ENCODE results near the gene ADRB1.

ADRB1 gene

GRCh38 chr10:114043532-114044246 lies at the start of gene ADRB1:
TSS of gene ADRB1 (plus strand) at chr10:114043866. CDS start at chr10:114044133, 267 bp downstream.
- Mint-ChIP-seq H3K36me3 (peaks cover 8 to 14% of the 10 kb centered on the region in 2 donors), H3K4me1 (peaks cover 14 to 42% of the 10 kb centered on the region in 2 donors), H3K27me3 (peaks cover 37 to 55% of the 10 kb centered on the region in 2 donors), H3K9me3 (peaks cover 0 to 2% of the 10 kb centered on the region in 2 donors), H3K4me3 (peak within 1 kb of the TSS; percentile 86 to 92), H3K27ac (peak within 1 kb of the TSS; percentile 70)
- ATAC-seq (replicated peaks) (peak; percentile 73 to 84), DNase-seq (peak; percentile 33)

- ATAC-seq (replicated peaks) (no peak), DNase-seq (no peak)
- Mint-ChIP-seq H3K4me3 (no peak overlapping the region), H3K9me3 (no peaks in the 10 kb centered on the region), H3K36me3 (no peaks in the 10 kb centered on the region), H3K27me3 (peaks cover 9 to 21% of the 10 kb centered on the region in 2 donors), H3K4me1 (peaks cover 19 to 36% of the 10 kb centered on the region in 2 donors), H3K27ac (no peak overlapping the region)
These were observed 48.5 kb upstream of the ADRB1 start for GRCh38 chr10:113995201-113995600.

GRCh38 chr10:113997428-113997827 lies 46.2 kb upstream of the ADRB1 start:
- Mint-ChIP-seq H3K4me1 (peaks cover 15 to 28% of the 10 kb centered on the region in 2 donors), H3K27me3 (peaks cover 2 to 13% of the 10 kb centered on the region in 2 donors)

GRCh38 chr10:113999531-113999930 lies 44.1 kb upstream of the ADRB1 start:
- Mint-ChIP-seq H3K36me3 (no peaks in the 10 kb centered on the region), H3K9me3 (no peaks in the 10 kb centered on the region), H3K4me1 (peaks cover 11 to 15% of the 10 kb centered on the region in 2 donors), H3K27ac (no peak overlapping the region), H3K4me3 (no peak overlapping the region), H3K27me3 (peaks cover 0 to 19% of the 10 kb centered on the region in 2 donors)
- no peak for DNase-seq
- no peak for ATAC-seq (replicated peaks)

More at GRCh38 chr10:113997428-113997827, 46.2 kb upstream of the ADRB1 start:
- DNase-seq (no peak), ATAC-seq (replicated peaks) (no peak)
- Mint-ChIP-seq H3K9me3 (no peaks in the 10 kb centered on the region), H3K27ac (no peak overlapping the region), H3K4me3 (no peak overlapping the region), H3K36me3 (no peaks in the 10 kb centered on the region)

GRCh38 chr10:114000457-114001010 lies 43.1 kb upstream of the ADRB1 start:
- no peak for ATAC-seq (replicated peaks)
- Mint-ChIP-seq H3K27me3 (peaks cover 0 to 23% of the 10 kb centered on the region in 2 donors), H3K9me3 (no peaks in the 10 kb centered on the region), H3K4me3 (no peak overlapping the region), H3K27ac (no peak overlapping the region), H3K4me1 (peaks cover 11 to 15% of the 10 kb centered on the region in 2 donors), H3K36me3 (no peaks in the 10 kb centered on the region)
- DNase-seq, result no peak

- peak in 1 of 2 donors; percentile 31 for ATAC-seq (replicated peaks)
- DNase-seq, result no peak
- Mint-ChIP-seq H3K9me3 (no peaks in the 10 kb centered on the region), H3K27ac (no peak overlapping the region), H3K27me3 (peaks cover 0 to 10% of the 10 kb centered on the region in 2 donors), H3K36me3 (no peaks in the 10 kb centered on the region), H3K4me3 (no peak overlapping the region), H3K4me1 (peaks cover 11 to 15% of the 10 kb centered on the region in 2 donors)
These were observed 41.2 kb upstream of the ADRB1 start for GRCh38 chr10:114002422-114002821.

GRCh38 chr10:114003161-114003941 lies 40.3 kb upstream of the ADRB1 start:
- DNase-seq, result no peak
- Mint-ChIP-seq H3K4me3 (no peak overlapping the region), H3K27ac (no peak overlapping the region), H3K4me1 (peaks cover 11 to 15% of the 10 kb centered on the region in 2 donors), H3K27me3 (peaks cover 0 to 10% of the 10 kb centered on the region in 2 donors), H3K36me3 (no peaks in the 10 kb centered on the region), H3K9me3 (no peaks in the 10 kb centered on the region)
- no peak for ATAC-seq (replicated peaks)

GRCh38 chr10:114009281-114009996 lies 34.2 kb upstream of the ADRB1 start:
- Mint-ChIP-seq H3K27me3 (peaks cover 0 to 4% of the 10 kb centered on the region in 2 donors), H3K9me3 (no peaks in the 10 kb centered on the region), H3K36me3 (no peaks in the 10 kb centered on the region), H3K27ac (no peak overlapping the region), H3K4me3 (no peak overlapping the region), H3K4me1 (no peaks in the 10 kb centered on the region)
- ATAC-seq (replicated peaks) (no peak), DNase-seq (no peak)

- Mint-ChIP-seq H3K27ac (no peak overlapping the region), H3K4me3 (no peak overlapping the region), H3K9me3 (no peaks in the 10 kb centered on the region), H3K4me1 (no peaks in the 10 kb centered on the region), H3K36me3 (no peaks in the 10 kb centered on the region), H3K27me3 (no peaks in the 10 kb centered on the region)
- DNase-seq (no peak), ATAC-seq (replicated peaks) (no peak)
These were observed 33.4 kb upstream of the ADRB1 start for GRCh38 chr10:114010316-114010715.

- peaks cover 0 to 5% of the 10 kb centered on the region in 2 donors for H3K27me3 Mint-ChIP-seq
- DNase-seq, result no peak
- no peak for ATAC-seq (replicated peaks)
- peaks cover 0 to 2% of the 10 kb centered on the region in 2 donors for H3K9me3 Mint-ChIP-seq
- no peak overlapping the region for H3K4me3 Mint-ChIP-seq
- H3K27ac Mint-ChIP-seq, result peak overlapping the region; percentile 65
- H3K4me1 Mint-ChIP-seq, result peaks cover under 1 to 2% of the 10 kb centered on the region in 2 donors
- H3K36me3 Mint-ChIP-seq, result no peaks in the 10 kb centered on the region
These were observed 31.0 kb upstream of the ADRB1 start for GRCh38 chr10:114012650-114013049.

- peaks cover 8 to 12% of the 10 kb centered on the region in 2 donors for H3K4me1 Mint-ChIP-seq
- H3K9me3 Mint-ChIP-seq, result peaks cover 0 to 2% of the 10 kb centered on the region in 2 donors
- no peak overlapping the region for H3K27ac Mint-ChIP-seq
- no peak for DNase-seq
- ATAC-seq (replicated peaks), result no peak
- H3K4me3 Mint-ChIP-seq, result no peak overlapping the region
- H3K36me3 Mint-ChIP-seq, result no peaks in the 10 kb centered on the region
- H3K27me3 Mint-ChIP-seq, result peaks cover 0 to 5% of the 10 kb centered on the region in 2 donors
These were observed 28.0 kb upstream of the ADRB1 start for GRCh38 chr10:114015708-114016107.

GRCh38 chr10:114017271-114017670 lies 26.4 kb upstream of the ADRB1 start:
- no peaks in the 10 kb centered on the region for H3K36me3 Mint-ChIP-seq
- H3K27ac Mint-ChIP-seq, result no peak overlapping the region
- no peak overlapping the region for H3K4me3 Mint-ChIP-seq
- no peak for ATAC-seq (replicated peaks)
- no peak for DNase-seq
- H3K27me3 Mint-ChIP-seq, result peaks cover 0 to 5% of the 10 kb centered on the region in 2 donors
- H3K9me3 Mint-ChIP-seq, result peaks cover 0 to 2% of the 10 kb centered on the region in 2 donors
- H3K4me1 Mint-ChIP-seq, result peaks cover 9 to 15% of the 10 kb centered on the region in 2 donors

GRCh38 chr10:114017873-114018272 lies 25.8 kb upstream of the ADRB1 start:
- peaks cover 0 to 5% of the 10 kb centered on the region in 2 donors for H3K27me3 Mint-ChIP-seq

GRCh38 chr10:114019226-114019625 lies 24.4 kb upstream of the ADRB1 start:
- no peaks in the 10 kb centered on the region for H3K36me3 Mint-ChIP-seq
- H3K4me3 Mint-ChIP-seq, result no peak overlapping the region
- peaks cover 15 to 21% of the 10 kb centered on the region in 2 donors for H3K4me1 Mint-ChIP-seq
- no peak for DNase-seq
- no peak overlapping the region for H3K27ac Mint-ChIP-seq
- H3K9me3 Mint-ChIP-seq, result peaks cover 0 to 2% of the 10 kb centered on the region in 2 donors
- ATAC-seq (replicated peaks), result no peak
- peaks cover 0 to 5% of the 10 kb centered on the region in 2 donors for H3K27me3 Mint-ChIP-seq

More at GRCh38 chr10:114017873-114018272, 25.8 kb upstream of the ADRB1 start:
- no peaks in the 10 kb centered on the region for H3K36me3 Mint-ChIP-seq
- no peak for DNase-seq
- peaks cover 0 to 2% of the 10 kb centered on the region in 2 donors for H3K9me3 Mint-ChIP-seq
- no peak overlapping the region for H3K4me3 Mint-ChIP-seq
- peak; percentile 34 to 38 for ATAC-seq (replicated peaks)
- H3K4me1 Mint-ChIP-seq, result peaks cover 9 to 15% of the 10 kb centered on the region in 2 donors
- no peak overlapping the region for H3K27ac Mint-ChIP-seq
